A673 (cell line): ENCODE data around the gene ANAPC16.

Experiments
- CTCF ChIP-seq: fragments of 300-800, 200-600 bp; sonication (generic); conservative IDR thresholded peaks from 2 replicates; pipeline ENCODE4 v1.5.1; 2017; ENCODE audit warnings: low read depth, mild to moderate bottlenecking, antibody characterized with exemption, low read length, moderate library complexity, mixed read lengths
- EZH2 ChIP-seq: fragments of 200-600 bp; sonication (generic); IDR thresholded peaks from 2 replicates; pipeline ENCODE4 v1.6.1; 2017; ENCODE audit warnings: borderline replicate concordance, low read depth, mild to moderate bottlenecking, mixed read lengths, antibody characterized with exemption, low read length; ENCODE audit not compliant: poor library complexity, severe bottlenecking

DNA sequence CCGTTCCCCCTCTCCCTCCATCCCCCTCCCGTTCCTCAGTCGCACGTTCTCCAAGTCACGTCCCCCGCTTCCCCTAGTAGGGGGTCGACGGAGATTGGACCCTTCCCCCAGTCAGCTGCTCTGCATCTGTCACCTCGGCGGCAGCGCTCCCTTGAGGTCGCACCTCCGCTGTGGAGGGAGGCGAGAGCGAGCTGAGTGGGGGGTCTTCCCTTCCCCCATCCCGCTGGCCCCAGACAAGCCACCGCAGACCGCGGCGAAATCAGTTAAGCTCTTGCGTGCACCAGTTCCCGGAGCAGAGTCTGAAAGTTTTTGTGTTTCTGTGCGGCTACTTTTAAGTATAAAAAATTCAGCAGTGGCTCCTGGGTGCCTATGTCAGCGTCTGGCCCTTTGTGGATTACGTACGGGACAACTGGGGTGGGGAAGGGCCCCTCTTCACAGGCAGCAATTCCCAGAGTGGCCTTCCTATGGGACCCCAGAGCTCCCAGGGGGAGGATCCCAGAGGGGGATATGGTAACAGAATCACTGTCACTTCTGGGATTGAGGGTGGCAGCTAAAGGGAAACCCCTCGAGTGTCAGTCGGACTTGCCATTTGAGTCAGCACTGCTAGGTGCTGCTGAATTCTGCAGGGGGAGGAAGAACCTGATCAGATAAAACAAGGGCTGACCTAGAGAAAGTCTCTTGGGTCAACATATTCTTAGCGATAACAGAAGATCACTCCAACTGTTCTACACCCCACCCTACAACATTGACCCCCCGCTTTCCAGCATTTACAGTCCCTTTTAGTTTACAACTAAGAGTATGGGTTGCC lies 45.4 kb downstream of the ANAPC16 start:
- TF ChIP-seq CTCF, result 0 out of 2 replicates have a peak, but pooled peaks have one; percentile 35
- TF ChIP-seq EZH2, result no peak
